Vagina (tissue), 2 donors: Measurements from ENCODE around the gene CALD1.

Experiments
- CTCF ChIP-seq, 3 experiments: fragments of 450-650 bp in 2 of 3; fragments of 200-600 bp in 1 of 3; sonication (generic) in 1 of 3; IDR thresholded peaks; one replicate each; pipeline ENCODE4 v1.5.1; 2017 to 2019; ENCODE audit warnings: antibody characterized with exemption in 3 of 3, mild to moderate bottlenecking in 2 of 3, moderate library complexity in 2 of 3
- POLR2A ChIP-seq, 2 donors: fragments of 450-650 bp; IDR thresholded peaks; one replicate each; pipeline ENCODE4 v1.6.1; 2017; ENCODE audit warnings: antibody characterized with exemption in 2 of 2, mild to moderate bottlenecking in 2 of 2, moderate library complexity in 2 of 2

- TF ChIP-seq POLR2A (IDR thresholded peaks at IDR 0.05) (no peak), CTCF (IDR thresholded peaks at IDR 0.05) (no peak)
Measured at GRCh38 chr7:134825666-134826065, 46.2 kb downstream of the CALD1 start.
